K562 (cell line): Measurements from ENCODE around the gene CHST15. TPM values are rescaled to one million over a fixed set of nuclear protein-coding genes. Genes with fewer than 3 reads are reported as not detected.

Experiments
- ATAC-seq: fragments of 200-7000 bp; cut with Tn5 transposase; 3 replicates; pipeline ENCODE4 v1.9.1; 2020; ENCODE audit warnings: moderate library complexity
- BruUV-seq: library from RNA; stranded (reverse); fragments of 400-500 nt; replicated peaks from 2 replicates; lab custom pipeline; 2021; lab: Mats Ljungman, UMichigan
- CTCF ChIA-PET: fragments of 300-600 bp; formaldehyde crosslinking; extraction: SDS; loops from one replicate; lab custom pipeline; 2021; ENCODE audit warnings: low intra/inter-chr PET ratio; lab: Yijun Ruan, JAX
- POLR2A ChIA-PET: fragments of 300-600, 350-650 bp; sonication (Branson Sonifier 250); formaldehyde crosslinking; extraction: SDS; loops from one replicate; lab custom pipeline; 2021; ENCODE audit warnings: antibody characterized with exemption, inconsistent platforms; lab: Yijun Ruan, JAX
- DNase-seq, 4 experiments: peaks; one replicate each; pipeline versions ENCODE4 v3.0.0 to v3.0.0-alpha.2; 2011 to 2018; ENCODE audit warnings: low spot score in 3 of 4, mixed read lengths in 3 of 4; ENCODE audit errors: extremely low read depth in 1 of 4
- FAIRE-seq: peaks from 2 replicates; lab custom pipeline; 2011; peaks lifted over from hg19 to GRCh38; lab: Jason Lieb, UNC
- H2AFZ ChIP-seq: 2 replicates; pipeline ENCODE4 v1.6.0; 2011; ENCODE audit warnings: low read depth, low read length, control low read depth, inconsistent platforms
- H3K27ac ChIP-seq: fragments of 200-600 bp; 3 replicates; pipeline ENCODE4 v1.8.0; 2011; ENCODE audit warnings: low read depth, mild to moderate bottlenecking, control low read depth, inconsistent platforms, low read length, moderate library complexity, mixed read lengths; ENCODE audit errors: extremely low read depth
- H3K27me3 ChIP-seq, 2 experiments: fragments of 300-600 bp in 1 of 2; 2 replicates in 1 of 2; 3 replicates in 1 of 2; pipeline versions ENCODE4 v1.6.0 to v1.8.0; 2011; ENCODE audit warnings: inconsistent platforms in 2 of 2, low read length in 2 of 2, mild to moderate bottlenecking in 1 of 2, mixed read lengths in 1 of 2, moderate library complexity in 1 of 2; ENCODE audit not compliant: control insufficient read depth in 2 of 2, insufficient read depth in 2 of 2
- H3K36me3 ChIP-seq: fragments of 300-600 bp; 3 replicates; pipeline ENCODE4 v1.8.0; 2011; ENCODE audit warnings: mild to moderate bottlenecking, low read length, inconsistent platforms; ENCODE audit not compliant: control insufficient read depth, insufficient read depth
- H3K4me1 ChIP-seq, 2 experiments: fragments of 200-600 bp in 1 of 2; replicated peaks in 1 of 2; 2 replicates in 1 of 2; 3 replicates in 1 of 2; pipeline versions ENCODE4 v1.5.1 to v1.8.0; 2011; ENCODE audit warnings: inconsistent platforms in 2 of 2, low read length in 2 of 2, mild to moderate bottlenecking in 1 of 2, mixed read lengths in 1 of 2, moderate library complexity in 1 of 2; ENCODE audit not compliant: control insufficient read depth in 2 of 2, insufficient read depth in 2 of 2
- H3K4me2 ChIP-seq: 2 replicates; pipeline ENCODE4 v1.6.1; 2011; ENCODE audit warnings: low read length, control low read depth, inconsistent platforms, mixed read lengths; ENCODE audit not compliant: insufficient read depth
- H3K4me3 ChIP-seq: fragments of 200-600 bp; sonication (generic), shearing (Covaris generic); 2 replicates; pipeline ENCODE4 v1.5.1; 2016; ENCODE audit warnings: control low read depth, inconsistent platforms
- H3K79me2 ChIP-seq: fragments of 200-600 bp; 3 replicates; pipeline ENCODE4 v1.8.0; 2011; ENCODE audit warnings: low read length, inconsistent platforms; ENCODE audit not compliant: control insufficient read depth, insufficient read depth
- H3K9ac ChIP-seq, 2 experiments: 2 replicates each; pipeline versions ENCODE4 v1.6.0 to v1.6.1; 2011; ENCODE audit warnings: low read depth in 2 of 2, low read length in 2 of 2, control low read depth in 1 of 2, inconsistent platforms in 1 of 2, mild to moderate bottlenecking in 1 of 2, mixed read lengths in 1 of 2; ENCODE audit not compliant: insufficient read depth in 1 of 2
- H3K9me1 ChIP-seq: one replicate; pipeline ENCODE4 v1.6.0; 2011; ENCODE audit warnings: inconsistent platforms, mild to moderate bottlenecking, low read length, moderate library complexity; ENCODE audit not compliant: control insufficient read depth, insufficient read depth
- H3K9me3 ChIP-seq: replicated peaks from 2 replicates; pipeline ENCODE4 v1.5.1; 2011; ENCODE audit warnings: low read depth, low read length, inconsistent platforms; ENCODE audit not compliant: control insufficient read depth, insufficient read depth
- H4K20me1 ChIP-seq: replicated peaks from 2 replicates; pipeline ENCODE4 v1.6.1; 2011; ENCODE audit warnings: low read length, inconsistent platforms, mixed read lengths; ENCODE audit not compliant: control insufficient read depth, insufficient read depth
- FOXK1 ChIP-seq: sonication (generic); formaldehyde crosslinking; IDR thresholded peaks from 2 replicates; pipeline ENCODE4 v1.8.0; 2022; ENCODE audit warnings: missing genetic modification reagents, mild to moderate bottlenecking, borderline replicate concordance
- HMGN3 ChIP-seq: IDR thresholded peaks from 2 replicates; pipeline ENCODE4 v1.6.1; 2011; ENCODE audit warnings: borderline replicate concordance, low read depth, mild to moderate bottlenecking, mixed read lengths, low read length; ENCODE audit not compliant: insufficient read length; ENCODE audit errors: extremely low read depth
- MYNN ChIP-seq, 2 experiments: sonication (generic); formaldehyde crosslinking in 1 of 2; IDR thresholded peaks; 2 replicates each; pipeline versions ENCODE4 v1.5.0 to v1.6.1; 2016 to 2020; ENCODE audit warnings: antibody characterized with exemption in 1 of 2, missing genetic modification reagents in 1 of 2
- SAP30 ChIP-seq: fragments of 200-600 bp; sonication (generic); IDR thresholded peaks from 2 replicates; pipeline ENCODE4 v1.6.1; 2012; ENCODE audit warnings: borderline replicate concordance, low read depth, mild to moderate bottlenecking, moderate library complexity, low read length, control low read depth, inconsistent platforms; ENCODE audit not compliant: insufficient read depth, poor library complexity, severe bottlenecking
- SIN3A ChIP-seq, 2 experiments: fragments of 150-350 bp in 1 of 2; IDR thresholded peaks; 2 replicates each; pipeline ENCODE4 v1.6.1; 2011 to 2016; ENCODE audit warnings: borderline replicate concordance in 2 of 2, low read depth in 2 of 2, low read length in 2 of 2, mild to moderate bottlenecking in 2 of 2, moderate library complexity in 2 of 2; ENCODE audit not compliant: control insufficient read depth in 1 of 2
- TOE1 ChIP-seq, 2 experiments: fragments of 450-650 bp in 1 of 2; sonication (generic) in 1 of 2; formaldehyde crosslinking in 1 of 2; IDR thresholded peaks; 2 replicates each; pipeline versions ENCODE4 v1.7.1 to v1.8.0; 2016 to 2022; ENCODE audit warnings: borderline replicate concordance in 2 of 2, mild to moderate bottlenecking in 2 of 2, antibody characterized with exemption in 1 of 2, inconsistent platforms in 1 of 2, low read depth in 1 of 2, missing genetic modification reagents in 1 of 2, moderate library complexity in 1 of 2
- ZNF695 ChIP-seq: fragments of 450-650 bp; formaldehyde crosslinking; IDR thresholded peaks from 2 replicates; pipeline ENCODE4 v1.4.0; 2020; ENCODE audit warnings: mild to moderate bottlenecking, moderate library complexity
- WGBS: fragments of 100-300 bp; shearing (Covaris generic); methylation state at CpG from one replicate; pipeline ENCODE4 v1.1.6; 2016; ENCODE audit warnings: low coverage, mixed read lengths; ENCODE audit not compliant: insufficient coverage; ENCODE audit errors: missing lambda C conversion rate; 5-methylcytosine and 5-hydroxymethylcytosine counted together
- in situ Hi-C: fragments of 300-500 bp; cut with MboI; formaldehyde crosslinking; loops from 4 replicates; pipeline ENCODE4 v1.15.0; 2018; ENCODE audit warnings: inconsistent platforms, mixed read lengths
- intact Hi-C: fragments of 100-400 bp; cut with micrococcal nuclease; formaldehyde crosslinking; loops from 2 replicates; pipeline ENCODE4 v1.14.2; 2022
- polyA plus RNA-seq, 8 experiments: library from polyadenylated mRNA; depleted of rRNA in 4 of 8; stranded (reverse) in 5 of 8; unstranded in 3 of 8; fragments of >200 nt; fragmentation: Nextera tagmentation in 2 of 8; fragmentation: Illumina TruSeq in 1 of 8; extraction: Ambion mirVana in 2 of 8; extraction: Trizol in 1 of 8; gene quantifications; 2 replicates each; pipeline versions ENCODE4 v1.2.1 to v1.2.3, GENCODE V29; 2011 to 2014; ENCODE audit warnings: inconsistent platforms in 1 of 8, missing spikeins in 1 of 8
- total RNA-seq, 7 experiments: library from RNA; depleted of rRNA in 6 of 7; stranded (reverse); fragments of >200 nt in 6 of 7; fragmentation: Illumina TruSeq in 2 of 7; extraction: Trizol in 2 of 7; gene quantifications; 2 replicates each; pipeline versions ENCODE4 v1.2.1 to v1.2.3, GENCODE V29; 2011 to 2021; ENCODE audit warnings: low replicate concordance in 1 of 7
- TF ChIP-seq, protein P1 (sequence below), 2 experiments: fragments of 150-350 bp in 1 of 2; IDR thresholded peaks; 2 replicates each; pipeline ENCODE4 v1.6.1; 2012 to 2016; ENCODE audit warnings: low read depth in 2 of 2, low read length in 2 of 2, mild to moderate bottlenecking in 1 of 2, moderate library complexity in 1 of 2

CHST15 gene
- total and polyA plus RNA-seq, 9 of the 15 experiments (the other 6 are each of a cell fraction or from before 2014, with no cell fraction given), result 0.04 to 0.16 (median 0.08) TPM

DNA sequence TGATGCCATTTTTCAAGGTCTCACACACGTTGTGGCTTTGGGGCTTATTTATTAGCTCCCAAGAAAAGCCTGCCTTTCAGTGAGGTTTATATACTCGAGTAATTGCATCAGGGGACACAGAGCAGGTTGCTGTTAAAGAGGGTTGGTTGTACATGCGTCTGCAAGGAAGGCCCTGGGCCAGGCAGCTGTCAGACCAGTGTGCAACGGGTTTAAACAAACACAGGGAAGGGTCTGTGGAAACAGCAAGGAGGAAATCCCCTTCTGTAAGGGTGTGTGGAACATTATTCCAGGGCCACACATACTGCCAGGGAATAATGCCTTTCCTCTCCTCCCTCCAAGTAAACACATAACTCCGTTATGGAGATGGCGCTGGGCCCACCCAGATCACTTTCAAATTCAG lies 1.7 kb upstream of the CHST15 start:
- BruUV-seq, result no TSS peak
- no peak overlapping the region for H3K27ac ChIP-seq

More for the DNA sequence above, 1.7 kb upstream of the CHST15 start:
- 0% methylated on average over 4 of the region's 6 CpGs for WGBS
- H3K4me1 ChIP-seq, result no peaks in the 10 kb centered on the region; a peak in 1 of 5 replicates
- H3K9me1 ChIP-seq, result no peaks in the 10 kb centered on the region
- H3K27me3 ChIP-seq, result peaks cover 5 to 54% of the 10 kb centered on the region in 2 experiments; a peak in 4 of 5 replicates
- no peak overlapping the region for H3K4me2 ChIP-seq
- TF ChIP-seq TOE1 (IDR thresholded peaks at IDR 0.05; ENCODE audit: borderline replicate concordance) (no peak), TOE1 (CRISPR knock-in tag; IDR thresholded peaks at IDR 0.05; ENCODE audit: borderline replicate concordance, low read depth) (no peak), MYNN (IDR thresholded peaks at IDR 0.05) (no peak), MYNN (CRISPR knock-in tag; IDR thresholded peaks at IDR 0.05) (no peak), ZNF695 (no peak), SIN3A (IDR thresholded peaks at IDR 0.05; ENCODE audit: borderline replicate concordance in 2 of 2, control insufficient read depth in 1 of 2, low read depth in 2 of 2, low read length in 2 of 2) (no peak), SAP30 (no peak), FOXK1 (CRISPR knock-in tag) (no peak), HMGN3 (no peak)
- TF ChIP-seq, protein P1, sequence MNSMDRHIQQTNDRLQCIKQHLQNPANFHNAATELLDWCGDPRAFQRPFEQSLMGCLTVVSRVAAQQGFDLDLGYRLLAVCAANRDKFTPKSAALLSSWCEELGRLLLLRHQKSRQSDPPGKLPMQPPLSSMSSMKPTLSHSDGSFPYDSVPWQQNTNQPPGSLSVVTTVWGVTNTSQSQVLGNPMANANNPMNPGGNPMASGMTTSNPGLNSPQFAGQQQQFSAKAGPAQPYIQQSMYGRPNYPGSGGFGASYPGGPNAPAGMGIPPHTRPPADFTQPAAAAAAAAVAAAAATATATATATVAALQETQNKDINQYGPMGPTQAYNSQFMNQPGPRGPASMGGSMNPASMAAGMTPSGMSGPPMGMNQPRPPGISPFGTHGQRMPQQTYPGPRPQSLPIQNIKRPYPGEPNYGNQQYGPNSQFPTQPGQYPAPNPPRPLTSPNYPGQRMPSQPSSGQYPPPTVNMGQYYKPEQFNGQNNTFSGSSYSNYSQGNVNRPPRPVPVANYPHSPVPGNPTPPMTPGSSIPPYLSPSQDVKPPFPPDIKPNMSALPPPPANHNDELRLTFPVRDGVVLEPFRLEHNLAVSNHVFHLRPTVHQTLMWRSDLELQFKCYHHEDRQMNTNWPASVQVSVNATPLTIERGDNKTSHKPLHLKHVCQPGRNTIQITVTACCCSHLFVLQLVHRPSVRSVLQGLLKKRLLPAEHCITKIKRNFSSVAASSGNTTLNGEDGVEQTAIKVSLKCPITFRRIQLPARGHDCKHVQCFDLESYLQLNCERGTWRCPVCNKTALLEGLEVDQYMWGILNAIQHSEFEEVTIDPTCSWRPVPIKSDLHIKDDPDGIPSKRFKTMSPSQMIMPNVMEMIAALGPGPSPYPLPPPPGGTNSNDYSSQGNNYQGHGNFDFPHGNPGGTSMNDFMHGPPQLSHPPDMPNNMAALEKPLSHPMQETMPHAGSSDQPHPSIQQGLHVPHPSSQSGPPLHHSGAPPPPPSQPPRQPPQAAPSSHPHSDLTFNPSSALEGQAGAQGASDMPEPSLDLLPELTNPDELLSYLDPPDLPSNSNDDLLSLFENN (IDR thresholded peaks at IDR 0.05; ENCODE audit: low read depth in 2 of 2, low read length in 2 of 2), result no peak
- ATAC-seq (no peak), DNase-seq (no peak), FAIRE-seq (no peak)
- ChIA-PET POLR2A (interaction anchor here (0.8 kb wide), 1 partner anchor 482 kb away, joined by 3 read pairs; no protein-coding TSS in a partner anchor), CTCF (no interaction called here)
- H3K9ac ChIP-seq, result no peak overlapping the region
- no peak overlapping the region for H2AFZ ChIP-seq
- H3K36me3 ChIP-seq, result no peaks in the 10 kb centered on the region
- no peaks in the 10 kb centered on the region for H3K79me2 ChIP-seq
- in situ Hi-C loops, result no loop called here
- intact Hi-C loops, result no loop called here
- H3K4me3 ChIP-seq, result no peak overlapping the region
- H3K9me3 ChIP-seq, result no peaks in the 10 kb centered on the region
- no peaks in the 10 kb centered on the region for H4K20me1 ChIP-seq
